OCI-LY7 (cell line): Measurements from ENCODE around the gene NAA50. TPM values are rescaled to one million over a fixed set of nuclear protein-coding genes. Genes with fewer than 3 reads are reported as not detected.

Source experiments
- BruUV-seq: library from RNA; stranded (reverse); fragments of 400-500 nt; replicated peaks from 2 replicates; lab custom pipeline; 2021; lab: Mats Ljungman, UMichigan
- CTCF ChIA-PET: fragments of 300-600 bp; sonication (Branson Sonifier 250); formaldehyde crosslinking; loops from one replicate; lab custom pipeline; 2022; ENCODE audit warnings: antibody characterized with exemption; ENCODE audit not compliant: unreplicated experiment; lab: Charles Lee
- POLR2A ChIA-PET: fragments of 300-600 bp; sonication (Branson Sonifier 250); formaldehyde crosslinking; loops from one replicate; lab custom pipeline; 2022; ENCODE audit warnings: antibody characterized with exemption; lab: Charles Lee
- DNase-seq: peaks from one replicate; pipeline ENCODE4 v3.0.0-alpha.2; 2015; ENCODE audit warnings: low spot score
- H2AFZ ChIP-seq: fragments of 200-600 bp; sonication (generic), shearing (Covaris generic); 2 replicates; pipeline ENCODE4 v1.6.1; 2014; ENCODE audit warnings: mild to moderate bottlenecking, antibody characterized with exemption, low read length, moderate library complexity
- H3K27ac ChIP-seq: fragments of 200-600 bp; sonication (generic); 2 replicates; pipeline ENCODE4 v1.5.1; 2014; ENCODE audit warnings: mixed run types, low read depth, mild to moderate bottlenecking, moderate library complexity, low read length, inconsistent platforms; ENCODE audit not compliant: poor library complexity, severe bottlenecking
- H3K36me3 ChIP-seq: fragments of 200-600 bp; sonication (generic); 2 replicates; pipeline ENCODE4 v1.6.1; 2014; ENCODE audit warnings: mild to moderate bottlenecking, antibody characterized with exemption, low read length, moderate library complexity, mixed read lengths; ENCODE audit not compliant: insufficient read depth
- H3K4me1 ChIP-seq: fragments of 200-600 bp; sonication (generic); 2 replicates; pipeline ENCODE4 v1.5.1; 2014; ENCODE audit warnings: mild to moderate bottlenecking, low read length; ENCODE audit not compliant: insufficient read depth, poor library complexity, severe bottlenecking
- H3K4me2 ChIP-seq: fragments of 200-600 bp; sonication (generic); 2 replicates; pipeline ENCODE4 v1.6.1; 2014; ENCODE audit warnings: mild to moderate bottlenecking, low read length
- H3K4me3 ChIP-seq: fragments of 200-600 bp; sonication (generic); 2 replicates; pipeline ENCODE4 v1.5.1; 2014; ENCODE audit warnings: mild to moderate bottlenecking, low read depth, low read length; ENCODE audit not compliant: poor library complexity, severe bottlenecking
- H3K79me2 ChIP-seq: fragments of 200-600 bp; sonication (generic); 2 replicates; pipeline ENCODE4 v1.6.1; 2016; ENCODE audit warnings: low read depth, mild to moderate bottlenecking, low read length, moderate library complexity, mixed read lengths; ENCODE audit not compliant: insufficient read depth
- H3K9me2 ChIP-seq: fragments of 200-600 bp; sonication (generic); 2 replicates; pipeline ENCODE4 v1.6.1; 2016; ENCODE audit warnings: mild to moderate bottlenecking, low read length, mixed read lengths; ENCODE audit not compliant: insufficient read depth
- H3K9me3 ChIP-seq: fragments of 200-600 bp; sonication (generic); 2 replicates; pipeline ENCODE4 v1.6.1; 2014; ENCODE audit warnings: mild to moderate bottlenecking, mixed run types, low read length, mixed read lengths
- H4K20me1 ChIP-seq: fragments of 200-600 bp; sonication (generic); 2 replicates; pipeline ENCODE4 v1.6.1; 2014; ENCODE audit warnings: mild to moderate bottlenecking, antibody characterized with exemption, low read length, moderate library complexity, mixed read lengths; ENCODE audit not compliant: insufficient read depth
- EZH2phosphoT487 ChIP-seq: fragments of 200-600 bp; sonication (generic); IDR thresholded peaks from 2 replicates; pipeline ENCODE4 v1.6.1; 2018; ENCODE audit warnings: low read depth, borderline replicate concordance, mild to moderate bottlenecking, mixed run types, antibody characterized with exemption, low read length, moderate library complexity, mixed read lengths
- intact Hi-C: fragments of 100-400 bp; cut with micrococcal nuclease; formaldehyde crosslinking; loops from one replicate; pipeline ENCODE4 v1.10.0; 2022; ENCODE audit not compliant: unreplicated experiment
- total RNA-seq, 2 experiments: library from RNA; depleted of rRNA in 1 of 2; stranded (reverse); fragments of >200 nt in 1 of 2; shearing (Covaris generic) in 1 of 2; gene quantifications; 2 replicates each; pipeline ENCODE4 v1.2.3, GENCODE V29; 2014 to 2022
- TF ChIP-seq, protein P1 (sequence below): fragments of 200-600 bp; sonication (generic); conservative IDR thresholded peaks from 2 replicates; pipeline ENCODE4 v1.5.1; 2014; ENCODE audit warnings: mild to moderate bottlenecking, antibody characterized with exemption, low read length, moderate library complexity, mixed read lengths

Gene NAA50
- total RNA-seq, 2 experiments from 2014 or later = 172 to 223 TPM

DNA sequence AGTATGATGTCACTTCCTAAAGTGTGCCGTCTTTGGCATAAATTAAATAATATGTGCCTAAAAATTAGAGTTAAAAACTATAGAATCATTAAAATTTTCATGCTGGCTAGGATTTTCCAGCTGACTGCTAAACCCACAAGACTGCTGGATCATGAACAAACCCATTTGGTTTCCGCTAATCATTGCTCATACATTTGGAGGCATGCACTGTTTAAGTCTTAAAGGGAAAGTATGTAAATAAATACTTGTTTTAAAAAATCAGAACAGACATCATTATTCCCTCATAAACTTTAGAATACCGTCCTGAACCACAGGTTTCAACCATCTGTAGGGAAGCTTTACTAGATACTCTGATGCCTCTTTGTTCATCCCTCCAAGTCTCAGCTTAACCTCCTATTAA, 27.3 kb upstream of the NAA50 start:
- Histone ChIP-seq H3K4me2 (no peak overlapping the region), H3K9me3 (no peaks in the 10 kb centered on the region), H3K9me2 (no peaks in the 10 kb centered on the region), H3K4me3 (no peak overlapping the region), H2AFZ (no peak overlapping the region), H3K36me3 (no peaks in the 10 kb centered on the region), H4K20me1 (no peaks in the 10 kb centered on the region), H3K27ac (no peak overlapping the region), H3K79me2 (no peaks in the 10 kb centered on the region), H3K4me1 (no peaks in the 10 kb centered on the region)
- no TSS peak for BruUV-seq
- no peak for DNase-seq
- ChIA-PET POLR2A (interaction anchor here (1.1 kb wide), 1 partner anchor 26 kb away, joined by 3 read pairs; the partner anchor contains the start of gene ATP6V1A), CTCF (no interaction called here)
- intact Hi-C loops = no loop called here
- TF ChIP-seq, protein P1, sequence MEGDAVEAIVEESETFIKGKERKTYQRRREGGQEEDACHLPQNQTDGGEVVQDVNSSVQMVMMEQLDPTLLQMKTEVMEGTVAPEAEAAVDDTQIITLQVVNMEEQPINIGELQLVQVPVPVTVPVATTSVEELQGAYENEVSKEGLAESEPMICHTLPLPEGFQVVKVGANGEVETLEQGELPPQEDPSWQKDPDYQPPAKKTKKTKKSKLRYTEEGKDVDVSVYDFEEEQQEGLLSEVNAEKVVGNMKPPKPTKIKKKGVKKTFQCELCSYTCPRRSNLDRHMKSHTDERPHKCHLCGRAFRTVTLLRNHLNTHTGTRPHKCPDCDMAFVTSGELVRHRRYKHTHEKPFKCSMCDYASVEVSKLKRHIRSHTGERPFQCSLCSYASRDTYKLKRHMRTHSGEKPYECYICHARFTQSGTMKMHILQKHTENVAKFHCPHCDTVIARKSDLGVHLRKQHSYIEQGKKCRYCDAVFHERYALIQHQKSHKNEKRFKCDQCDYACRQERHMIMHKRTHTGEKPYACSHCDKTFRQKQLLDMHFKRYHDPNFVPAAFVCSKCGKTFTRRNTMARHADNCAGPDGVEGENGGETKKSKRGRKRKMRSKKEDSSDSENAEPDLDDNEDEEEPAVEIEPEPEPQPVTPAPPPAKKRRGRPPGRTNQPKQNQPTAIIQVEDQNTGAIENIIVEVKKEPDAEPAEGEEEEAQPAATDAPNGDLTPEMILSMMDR = no peak
- TF ChIP-seq EZH2phosphoT487 = no peak

DNA sequence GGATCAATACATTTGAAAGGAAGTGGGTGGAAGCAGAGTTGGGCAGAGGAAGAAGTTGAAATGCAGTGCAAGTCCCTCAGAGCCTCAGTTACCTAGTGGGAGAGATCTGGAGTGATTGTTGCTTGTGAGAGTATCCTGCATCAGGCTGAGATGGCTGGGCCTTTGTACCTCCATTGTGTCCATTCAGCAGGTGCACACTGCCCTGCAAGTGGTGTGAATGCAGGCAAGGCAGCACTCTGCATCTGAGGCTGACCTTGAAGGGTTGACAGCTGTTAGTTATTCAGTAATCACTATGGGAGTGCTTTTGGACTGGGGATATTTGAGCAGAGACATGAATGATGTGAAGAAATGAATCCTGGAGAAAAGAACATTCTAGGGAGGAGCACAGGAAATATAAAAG, 25.9 kb upstream of the NAA50 start:
- H3K27ac ChIP-seq = no peak overlapping the region
- H4K20me1 ChIP-seq = no peaks in the 10 kb centered on the region
- H3K9me2 ChIP-seq = no peaks in the 10 kb centered on the region
- ChIA-PET CTCF (no interaction called here), POLR2A (no interaction called here)
- H3K4me2 ChIP-seq = no peak overlapping the region
- no peak for DNase-seq
- H3K4me1 ChIP-seq = no peaks in the 10 kb centered on the region
- H3K9me3 ChIP-seq = no peaks in the 10 kb centered on the region
- intact Hi-C loops = no loop called here
- no TSS peak for BruUV-seq
- TF ChIP-seq, protein P1 = no peak
- no peak for TF ChIP-seq EZH2phosphoT487
- H3K79me2 ChIP-seq = no peaks in the 10 kb centered on the region
- H2AFZ ChIP-seq = no peak overlapping the region
- no peaks in the 10 kb centered on the region for H3K36me3 ChIP-seq
- no peak overlapping the region for H3K4me3 ChIP-seq

DNA sequence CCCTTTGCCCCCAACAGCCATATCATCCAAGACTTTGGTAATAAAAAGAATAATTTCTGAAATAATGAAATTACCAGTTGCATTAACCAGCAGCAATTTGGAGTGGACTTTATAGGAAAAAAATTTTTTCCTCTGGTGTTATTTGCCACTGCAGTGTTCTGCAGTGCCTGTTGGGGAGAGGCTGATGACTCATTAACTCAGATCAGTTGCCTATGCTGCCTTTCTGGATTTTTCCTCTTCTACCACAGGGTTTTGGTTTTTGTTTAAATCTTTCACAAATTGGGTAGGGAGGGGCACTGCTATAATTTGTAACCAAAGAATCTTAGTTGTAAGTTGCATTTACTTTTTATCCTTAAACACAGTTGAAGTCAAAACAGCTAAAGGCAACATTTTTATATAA, 23.5 kb upstream of the NAA50 start:
- CTCF ChIA-PET = no interaction called here
- POLR2A ChIA-PET = interaction anchor here (0.6 kb wide), 1 partner anchor 13 kb away, joined by 3 read pairs; no protein-coding TSS in a partner anchor
- H3K36me3 ChIP-seq = no peaks in the 10 kb centered on the region
- H3K4me1 ChIP-seq = no peaks in the 10 kb centered on the region
- no peaks in the 10 kb centered on the region for H3K9me2 ChIP-seq
- no TSS peak for BruUV-seq
- no peaks in the 10 kb centered on the region for H4K20me1 ChIP-seq
- no peak overlapping the region for H3K4me2 ChIP-seq
- no peaks in the 10 kb centered on the region for H3K9me3 ChIP-seq
- H2AFZ ChIP-seq = no peak overlapping the region
- no peak overlapping the region for H3K27ac ChIP-seq
- TF ChIP-seq, protein P1 = no peak
- no peak for TF ChIP-seq EZH2phosphoT487
- intact Hi-C loops = no loop called here
- no peaks in the 10 kb centered on the region for H3K79me2 ChIP-seq
- DNase-seq = no peak
- H3K4me3 ChIP-seq = no peak overlapping the region
